ENCODE measurements around the gene KLHL1.
"Not testable (repeated sequence)": the region's sequence is repeated elsewhere in the genome, so short reads cannot be mapped to it uniquely, and the experiment has no call there.

The KLHL1 gene, protein sequence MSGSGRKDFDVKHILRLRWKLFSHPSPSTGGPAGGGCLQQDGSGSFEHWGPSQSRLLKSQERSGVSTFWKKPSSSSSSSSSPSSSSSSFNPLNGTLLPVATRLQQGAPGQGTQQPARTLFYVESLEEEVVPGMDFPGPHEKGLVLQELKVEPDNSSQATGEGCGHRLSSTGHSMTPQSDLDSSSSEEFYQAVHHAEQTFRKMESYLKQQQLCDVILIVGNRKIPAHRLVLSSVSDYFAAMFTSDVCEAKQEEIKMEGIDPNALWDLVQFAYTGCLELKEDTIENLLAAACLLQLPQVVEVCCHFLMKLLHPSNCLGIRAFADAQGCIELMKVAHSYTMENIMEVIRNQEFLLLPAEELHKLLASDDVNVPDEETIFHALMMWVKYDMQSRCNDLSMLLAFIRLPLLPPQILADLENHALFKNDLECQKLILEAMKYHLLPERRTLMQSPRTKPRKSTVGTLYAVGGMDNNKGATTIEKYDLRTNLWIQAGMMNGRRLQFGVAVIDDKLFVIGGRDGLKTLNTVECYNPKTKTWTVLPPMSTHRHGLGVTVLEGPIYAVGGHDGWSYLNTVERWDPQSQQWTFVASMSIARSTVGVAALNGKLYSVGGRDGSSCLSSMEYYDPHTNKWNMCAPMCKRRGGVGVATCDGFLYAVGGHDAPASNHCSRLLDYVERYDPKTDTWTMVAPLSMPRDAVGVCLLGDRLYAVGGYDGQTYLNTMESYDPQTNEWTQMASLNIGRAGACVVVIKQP

DNA sequence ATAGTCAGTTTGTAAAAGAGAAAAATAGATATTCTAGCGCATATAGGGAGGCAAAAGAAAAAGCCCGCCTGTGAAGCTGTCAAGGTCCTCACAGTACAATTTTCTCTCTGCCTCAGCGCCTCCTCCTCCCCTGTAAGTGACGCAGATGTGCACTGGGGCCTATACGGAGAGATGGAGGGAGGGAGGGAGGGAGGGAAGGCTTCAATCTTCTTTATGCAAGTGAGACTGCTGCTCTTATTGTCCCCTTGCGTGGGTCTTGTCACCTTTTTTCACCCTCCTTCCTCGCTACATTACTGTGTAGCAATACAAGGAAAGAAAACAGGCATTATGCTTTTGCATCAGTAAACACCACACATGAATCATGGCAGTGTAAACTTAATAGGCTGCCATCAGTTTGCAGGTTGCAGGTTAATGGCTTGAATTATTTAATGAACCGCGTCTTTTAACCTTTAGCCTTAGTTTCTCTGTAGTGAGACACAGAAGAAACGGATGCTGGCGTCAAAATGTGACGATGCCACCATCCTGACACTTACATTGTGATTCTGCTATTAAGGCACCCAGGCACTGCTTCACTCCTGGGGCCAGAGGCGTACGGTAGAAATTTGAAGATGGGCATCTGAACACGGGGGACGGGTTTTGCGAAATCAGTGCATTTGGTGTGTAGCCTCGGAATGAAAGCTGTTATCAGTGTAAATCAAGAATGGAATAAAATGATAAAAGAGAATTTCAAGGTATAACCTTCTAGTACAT lies at the start of gene KLHL1:
TSS of gene KLHL1 (minus strand) at position 97 of the 750 bp plus-strand sequence. CDS start 753 bp downstream, outside the sequence.
- DNase-seq (ENCODE audit: low spot score): no peak

DNA sequence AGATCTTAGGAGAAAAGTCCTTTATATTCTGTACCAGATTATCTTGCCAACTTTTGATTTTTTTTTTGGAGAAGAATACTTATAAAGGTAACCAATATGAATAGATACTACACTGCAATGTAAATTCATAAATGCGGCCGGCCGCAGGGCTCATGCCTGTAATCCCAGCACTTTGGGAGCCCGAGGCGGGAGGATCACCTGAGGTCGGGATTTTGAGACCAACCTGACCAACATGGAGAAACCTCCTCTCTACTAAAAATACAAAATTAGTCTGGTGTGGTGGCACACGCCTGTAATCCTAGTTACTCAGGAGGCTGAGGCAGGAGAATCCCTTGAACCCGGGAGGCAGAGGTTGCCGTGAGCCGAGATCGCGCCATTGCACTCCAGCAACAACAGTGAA lies 34.4 kb upstream of the KLHL1 start:
- not testable (repeated sequence) for DNase-seq (ENCODE audit: low spot score)

DNA sequence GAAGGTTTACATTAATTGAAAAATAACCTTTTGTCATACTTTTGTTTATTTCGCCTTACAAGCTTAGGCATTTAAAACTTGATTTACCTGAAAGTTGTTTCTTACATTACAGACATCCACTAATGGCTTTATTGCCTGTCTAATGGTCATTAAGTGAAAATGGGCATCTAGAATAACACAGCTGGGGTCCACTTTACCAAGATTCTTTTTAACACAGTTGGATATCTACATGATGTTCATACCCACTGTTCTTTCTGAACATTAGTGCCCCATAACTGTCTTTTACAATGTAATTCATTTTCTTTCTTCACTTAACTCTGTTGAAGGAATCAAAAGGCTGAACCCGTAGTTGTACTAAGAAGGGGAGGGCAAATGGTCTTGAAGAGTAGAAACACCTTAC lies 19.8 kb upstream of the KLHL1 start:
- no peak for DNase-seq (ENCODE audit: low spot score)

DNA sequence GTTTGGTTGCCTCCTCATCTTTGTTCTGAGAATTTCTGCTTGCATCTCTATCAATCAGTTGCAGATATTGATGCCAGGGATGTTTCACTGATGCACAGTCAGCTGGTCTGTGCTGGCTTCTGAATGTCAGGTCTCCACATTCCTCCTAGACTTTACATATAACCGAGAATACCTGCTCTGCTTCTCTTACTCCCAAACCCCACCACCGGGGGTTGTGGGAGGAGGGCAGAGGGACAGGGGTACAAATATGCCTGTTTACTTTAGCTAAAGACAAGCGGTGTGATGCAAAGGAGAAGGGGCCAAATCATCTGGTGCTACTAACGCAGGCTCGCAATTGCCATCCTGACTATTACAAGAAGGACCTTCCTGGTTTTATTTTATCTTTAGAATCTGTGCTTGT lies 17.4 kb upstream of the KLHL1 start:
- no peak for DNase-seq (ENCODE audit: low spot score)

DNA sequence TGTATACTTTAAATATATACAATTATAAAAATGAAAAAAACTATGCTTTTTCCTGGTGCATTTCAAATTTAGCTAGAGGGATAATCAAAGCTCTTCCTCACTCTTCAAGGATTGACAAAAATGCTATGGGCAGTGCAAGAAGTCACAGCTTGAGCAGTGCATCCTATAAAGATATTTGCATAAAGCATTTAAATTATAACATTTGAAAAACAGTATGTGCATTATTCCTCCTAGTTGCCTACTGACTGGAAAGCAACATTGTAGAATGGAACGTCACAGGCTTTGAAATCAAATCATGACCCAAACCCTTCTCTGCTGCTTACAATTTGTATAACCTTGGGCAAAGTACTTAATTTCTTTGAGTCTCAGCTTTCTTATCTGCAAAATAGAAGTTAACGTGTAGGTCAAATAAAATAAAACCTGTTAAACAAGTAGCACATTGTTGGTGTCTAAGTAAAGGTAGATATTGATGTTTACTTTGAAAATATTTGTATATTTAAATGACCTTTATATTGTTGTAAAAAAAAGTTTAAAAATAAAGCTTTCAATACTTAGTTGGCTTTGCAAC lies 9.2 kb upstream of the KLHL1 start:
- no peak for DNase-seq (ENCODE audit: low spot score)

DNA sequence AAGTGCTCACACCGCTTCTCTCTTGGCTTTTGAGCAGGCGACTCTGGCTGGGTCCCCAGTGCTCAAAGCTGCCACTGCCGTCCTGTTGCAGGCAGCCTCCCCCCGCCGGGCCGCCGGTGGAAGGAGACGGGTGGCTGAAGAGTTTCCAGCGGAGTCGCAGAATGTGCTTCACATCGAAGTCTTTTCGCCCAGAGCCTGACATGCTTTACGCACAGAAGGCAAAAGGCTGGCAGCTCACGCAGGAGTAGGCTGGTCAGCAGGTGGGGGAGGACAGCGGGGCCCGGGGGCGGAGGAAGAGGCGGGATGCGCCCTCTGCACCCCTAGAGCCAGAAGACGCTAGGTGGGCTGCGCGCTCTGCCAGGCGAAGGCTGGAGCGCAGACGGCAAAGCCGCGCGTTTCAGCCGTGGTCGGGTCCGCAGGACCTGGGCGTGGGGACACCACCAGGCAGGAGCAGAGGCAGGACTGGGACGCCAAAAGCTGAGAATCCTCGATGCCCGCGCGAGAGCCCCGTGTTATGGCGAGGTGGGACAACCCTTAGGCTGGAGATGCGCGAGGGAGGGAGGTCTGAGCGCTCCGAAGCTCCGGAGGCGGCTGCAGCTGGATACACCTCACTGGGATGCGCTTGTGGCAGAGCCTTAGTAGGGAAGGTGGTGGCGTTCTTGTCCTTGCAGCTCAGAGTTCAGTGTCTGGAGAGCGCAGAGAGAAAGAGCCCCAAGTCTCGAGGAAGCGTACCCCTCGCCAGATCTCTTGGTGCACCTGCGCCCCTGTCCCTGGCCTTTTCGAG lies 562 bp downstream of the KLHL1 start, which contains the start of gene ATXN8OS:
TSS of gene ATXN8OS (plus strand) at position 329 of the 784 bp plus-strand sequence.
- no peak for DNase-seq (ENCODE audit: low spot score)

DNA sequence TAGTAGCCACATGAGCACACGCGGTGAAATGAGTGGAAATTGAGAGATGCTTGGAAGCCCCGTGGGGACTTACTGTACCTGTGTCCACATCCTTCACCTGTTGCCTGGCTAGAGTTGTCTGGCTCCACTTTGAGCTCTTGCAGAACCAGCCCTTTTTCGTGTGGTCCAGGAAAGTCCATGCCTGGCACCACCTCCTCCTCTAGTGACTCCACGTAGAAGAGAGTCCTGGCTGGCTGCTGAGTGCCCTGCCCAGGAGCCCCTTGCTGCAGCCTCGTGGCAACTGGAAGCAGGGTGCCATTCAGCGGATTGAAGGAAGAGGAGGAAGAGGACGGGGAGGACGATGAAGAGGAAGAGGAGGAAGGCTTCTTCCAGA lies 1.1 kb downstream of the KLHL1 start:
- no peak for DNase-seq (ENCODE audit: low spot score)

DNA sequence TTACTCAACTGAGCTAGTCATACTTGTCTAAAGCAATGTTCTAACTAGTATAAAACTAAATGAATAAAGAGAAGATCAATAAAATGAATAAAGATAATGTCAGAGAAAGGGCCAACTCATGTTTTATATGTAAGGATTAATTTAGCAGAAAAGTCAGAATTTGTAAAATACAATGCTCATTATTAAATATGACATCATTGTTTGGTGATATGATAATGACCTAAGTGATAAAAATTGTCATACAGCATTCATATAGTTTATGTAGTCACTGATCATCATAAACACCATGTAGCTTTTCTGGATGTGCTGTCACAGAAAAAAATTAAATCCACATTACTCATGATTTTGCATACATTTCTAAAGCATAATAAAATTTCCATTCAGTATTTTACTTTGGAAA lies 3.8 kb downstream of the KLHL1 start:
- DNase-seq (ENCODE audit: low spot score): no peak

DNA sequence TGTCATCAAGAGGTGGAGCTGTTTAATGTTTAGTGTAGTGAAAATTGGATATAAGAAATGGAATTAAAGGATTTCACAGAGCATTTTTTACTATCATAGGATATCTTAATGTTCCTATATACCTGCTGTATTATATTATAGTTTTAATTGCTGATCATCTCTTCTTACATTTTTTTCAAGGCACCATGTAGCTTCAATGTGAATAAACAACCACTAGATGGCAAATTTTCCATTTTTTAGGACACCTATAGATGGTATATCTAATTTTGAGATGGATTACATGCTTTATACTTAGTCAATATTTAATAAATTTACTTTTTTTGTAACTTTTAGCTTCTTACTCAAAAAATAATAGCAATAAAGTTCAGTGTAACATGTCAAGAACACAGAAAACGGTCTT lies 9.6 kb downstream of the KLHL1 start:
- DNase-seq (ENCODE audit: low spot score): no peak

DNA sequence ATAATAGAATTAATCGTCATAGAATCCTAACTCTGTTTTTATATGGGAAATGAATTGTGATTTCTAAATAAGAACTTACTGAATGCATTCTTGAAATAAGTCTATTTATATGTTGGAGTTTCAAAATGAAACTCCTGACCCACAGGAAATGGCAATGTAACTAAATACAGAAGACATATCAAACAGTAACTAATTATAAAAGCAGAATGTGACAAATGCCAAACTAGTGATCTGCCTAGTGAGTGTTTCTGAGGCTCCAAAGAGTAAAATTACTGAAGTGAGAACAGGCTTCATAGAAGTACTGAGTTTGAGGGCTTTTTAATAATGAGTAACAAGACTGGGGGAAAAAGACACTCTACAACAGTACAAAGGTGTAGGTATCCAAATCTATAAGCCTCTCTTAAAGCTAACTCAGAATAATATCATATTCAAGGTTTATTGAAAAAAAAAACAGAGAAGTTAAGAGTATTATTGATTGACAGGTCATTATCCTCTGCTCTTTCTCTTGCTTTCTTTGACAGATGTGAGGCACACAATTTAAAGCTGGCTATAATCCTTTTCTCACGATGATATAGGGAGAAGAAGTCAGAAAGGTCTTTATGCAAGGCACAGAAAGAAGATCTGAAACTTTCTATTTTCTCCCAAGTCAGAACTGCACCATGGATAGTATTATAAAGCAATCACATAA lies 18.1 kb downstream of the KLHL1 start:
- DNase-seq (ENCODE audit: low spot score): no peak

DNA sequence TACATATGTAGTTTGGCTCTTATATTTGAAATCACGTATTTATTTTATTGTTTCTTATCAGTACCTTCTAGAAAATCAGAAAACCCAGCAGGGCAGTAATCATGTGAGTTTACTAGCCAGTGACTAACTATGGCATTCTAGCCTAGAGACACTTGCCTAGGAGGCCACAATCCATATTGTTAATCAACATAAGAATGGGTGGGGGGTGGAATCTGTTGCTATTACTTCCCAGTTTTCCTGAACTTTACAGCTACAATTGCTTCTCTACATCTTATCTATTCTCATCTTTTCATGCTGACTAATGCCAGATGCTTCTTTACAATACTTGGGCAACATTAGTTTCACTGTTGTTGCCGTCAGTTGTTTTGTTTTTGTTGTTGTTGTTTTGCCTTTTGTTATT lies 19.3 kb downstream of the KLHL1 start:
- no peak for DNase-seq (ENCODE audit: low spot score)

DNA sequence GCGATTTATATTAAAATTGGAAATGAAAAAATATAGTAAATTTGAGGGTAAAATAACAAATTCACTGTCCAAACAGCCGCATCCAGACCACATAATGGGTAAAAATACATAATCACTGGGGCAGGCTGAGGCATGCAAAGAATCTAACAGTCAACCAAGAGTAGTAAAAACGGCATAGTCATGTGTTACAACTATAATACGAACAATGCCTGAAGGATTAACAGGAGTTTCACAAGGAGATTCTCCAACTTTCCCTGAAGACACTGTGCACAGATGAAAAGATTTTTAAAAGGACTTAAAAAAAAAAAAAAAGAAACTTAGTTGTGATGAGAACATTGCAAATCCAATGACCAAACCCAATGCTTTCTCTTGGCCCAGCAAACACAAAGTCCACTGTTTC lies 21.0 kb downstream of the KLHL1 start:
- no peak for DNase-seq (ENCODE audit: low spot score)

DNA sequence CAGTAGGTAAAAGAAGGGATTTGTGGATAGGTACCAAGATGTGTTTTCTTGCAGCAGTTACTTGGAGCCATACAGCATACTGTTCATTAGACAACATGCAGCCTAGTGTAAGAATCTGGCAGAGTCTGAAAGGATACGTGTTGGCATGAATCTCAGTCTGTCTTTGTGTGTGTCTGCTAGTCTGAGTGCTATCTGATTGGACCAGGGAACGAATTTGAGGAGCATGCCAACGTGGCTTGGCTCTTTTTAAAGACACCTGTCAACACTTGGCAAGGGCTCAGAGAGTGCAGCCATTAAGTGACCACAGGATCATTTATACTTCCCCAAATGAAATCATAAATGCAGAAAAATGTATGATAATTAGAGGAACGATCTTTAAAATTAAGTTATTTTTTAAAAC lies 28.2 kb downstream of the KLHL1 start:
- no peak for DNase-seq (ENCODE audit: low spot score)

DNA sequence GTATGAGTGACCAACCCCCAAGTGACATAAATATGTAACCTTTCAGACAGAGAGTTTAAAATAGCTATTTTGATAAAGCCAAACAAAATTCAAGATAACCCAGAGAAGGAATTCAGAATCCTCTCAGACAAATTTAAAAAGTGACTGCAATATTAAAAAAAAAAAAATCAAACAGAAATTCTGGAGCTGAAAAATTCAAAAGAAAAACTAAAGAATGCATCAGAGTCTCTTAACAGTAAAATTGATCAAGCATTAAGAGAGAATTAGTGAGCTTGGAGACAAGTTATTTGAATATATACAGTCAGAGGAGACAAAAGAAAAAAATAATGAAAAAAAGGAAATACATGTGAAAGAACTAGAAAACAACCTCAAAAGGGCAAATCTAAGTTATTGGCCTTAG lies 53.7 kb downstream of the KLHL1 start:
- no peak for DNase-seq (ENCODE audit: low spot score)

DNA sequence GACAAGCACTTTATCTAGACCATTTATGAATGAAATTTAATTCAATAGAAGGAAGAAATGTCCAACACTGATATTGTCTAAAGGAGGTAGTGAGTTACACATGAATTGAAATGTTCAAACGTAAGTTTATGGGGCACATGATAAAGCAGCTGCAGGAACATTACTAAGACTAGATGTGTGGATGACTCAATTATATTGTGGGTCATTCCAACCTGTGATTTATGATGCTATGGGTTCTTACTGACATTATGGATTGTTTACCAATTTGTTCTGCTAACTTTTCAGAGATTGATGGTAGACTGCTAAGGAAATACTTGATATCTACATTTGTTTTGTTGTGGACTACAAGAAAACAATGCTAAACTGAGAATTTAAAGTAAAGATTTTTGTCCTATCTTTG lies 56.7 kb downstream of the KLHL1 start:
- DNase-seq (ENCODE audit: low spot score): no peak

DNA sequence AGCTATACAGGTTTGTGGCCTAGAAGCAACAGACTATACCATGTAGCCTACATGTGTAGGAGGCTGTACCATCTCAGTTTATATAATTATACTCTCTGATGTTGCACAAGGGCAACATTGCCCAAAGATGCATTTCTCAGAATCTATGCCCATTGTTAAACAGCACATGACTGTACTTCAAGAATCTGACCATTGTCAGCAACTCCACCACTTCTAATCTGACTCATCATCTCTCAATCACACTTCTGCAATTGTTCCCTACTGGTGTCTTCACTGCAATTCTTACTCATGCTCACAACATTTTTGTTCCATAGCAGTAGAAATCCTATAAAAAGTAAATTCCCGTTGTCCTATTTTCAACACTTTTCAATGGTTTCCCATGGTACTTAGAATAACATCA lies 64.6 kb downstream of the KLHL1 start:
- DNase-seq (ENCODE audit: low spot score): no peak

DNA sequence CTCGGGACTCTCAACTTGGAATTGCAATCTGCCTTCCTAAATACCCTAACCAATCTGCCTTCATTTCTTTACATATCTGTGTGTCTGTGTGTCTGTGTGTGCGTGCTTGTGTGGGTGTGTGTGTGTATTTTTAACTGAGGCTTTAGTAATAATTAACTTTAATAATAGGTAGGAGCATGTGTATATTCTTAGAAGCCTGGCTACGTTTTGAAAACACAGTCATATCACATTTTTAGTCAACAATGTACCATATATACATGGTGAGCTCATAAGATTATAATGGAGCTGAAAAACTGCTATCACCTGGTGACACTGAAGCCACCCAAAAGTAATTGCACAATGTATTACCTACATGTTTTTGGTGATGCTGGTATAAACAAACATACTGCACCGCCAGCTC lies 66.1 kb downstream of the KLHL1 start:
- DNase-seq (ENCODE audit: low spot score): no peak

DNA sequence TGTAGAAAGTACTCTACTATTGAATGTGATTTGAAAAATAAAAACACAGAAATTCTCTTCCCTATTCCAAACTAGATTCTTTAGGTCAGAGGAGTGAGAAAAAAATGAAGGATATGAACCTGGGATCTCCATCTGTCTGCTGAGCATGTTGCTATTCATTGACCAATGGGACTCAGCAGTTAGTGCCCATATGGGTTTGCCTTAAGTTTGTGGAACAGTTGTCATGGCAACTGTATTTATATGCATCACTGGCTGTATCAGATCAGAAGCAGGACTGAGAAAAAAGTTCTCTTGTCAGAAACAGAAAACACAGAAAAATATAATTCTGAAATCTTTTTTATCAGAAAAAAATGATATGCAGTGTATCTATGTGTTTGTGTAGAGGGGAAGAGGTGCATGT lies 74.0 kb downstream of the KLHL1 start:
- DNase-seq (ENCODE audit: low spot score): no peak

DNA sequence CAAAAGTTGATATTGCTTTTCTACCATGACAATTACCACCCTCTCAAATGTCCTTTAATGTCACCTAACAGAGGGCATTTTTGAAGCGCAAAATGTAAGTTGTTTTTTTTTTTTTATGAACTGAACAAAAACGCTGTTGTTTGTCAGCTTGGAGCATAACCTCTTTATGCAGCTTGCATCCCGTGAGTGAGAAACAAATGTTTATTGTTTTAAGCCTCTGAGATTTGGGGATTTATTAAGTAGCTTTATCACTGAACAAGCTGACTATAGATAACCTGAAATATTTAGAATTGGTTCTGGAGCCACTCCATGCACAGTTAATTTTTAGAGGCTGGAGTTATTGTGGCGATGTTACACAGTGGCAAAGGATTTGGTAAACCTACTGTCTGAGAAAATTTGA lies 80.7 kb downstream of the KLHL1 start:
- DNase-seq (ENCODE audit: low spot score): no peak

DNA sequence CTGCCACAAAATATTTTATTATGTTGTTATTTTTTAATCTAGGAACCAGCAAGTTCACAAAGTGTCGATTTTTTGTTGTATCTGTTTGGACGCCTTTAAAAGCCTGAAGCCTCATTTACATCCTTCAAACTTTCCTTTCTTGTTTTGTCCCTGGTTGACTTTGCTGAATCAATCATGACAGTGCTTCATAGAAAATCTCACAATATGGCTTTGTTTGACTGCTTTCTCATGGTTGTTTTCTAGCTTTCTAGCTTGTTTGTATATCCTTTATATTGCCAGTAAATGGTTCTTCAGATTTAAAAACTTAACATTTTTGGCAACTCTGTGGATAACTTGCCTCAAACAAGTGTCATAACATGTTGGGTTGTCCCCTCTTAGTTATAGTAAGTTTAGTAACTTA lies 84.7 kb downstream of the KLHL1 start:
- DNase-seq (ENCODE audit: low spot score): no peak

DNA sequence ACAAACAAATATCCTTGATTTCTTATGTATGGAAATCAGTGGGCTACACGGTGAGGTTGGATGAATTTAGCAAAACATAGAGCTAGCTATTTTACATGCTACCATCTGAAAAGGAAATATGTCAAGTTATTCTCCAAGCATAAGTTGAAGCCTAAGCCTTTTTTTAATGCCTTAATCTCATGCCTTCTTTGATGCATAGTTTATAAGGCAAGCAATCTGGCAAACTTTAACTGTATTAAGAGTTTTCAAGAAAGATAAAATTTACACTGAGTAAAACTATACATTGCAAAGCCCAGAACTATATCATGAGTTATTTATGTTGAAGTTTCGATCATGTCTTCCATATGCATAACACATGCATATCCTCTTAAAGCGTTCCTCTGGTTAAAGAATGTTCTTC lies 85.6 kb downstream of the KLHL1 start:
- DNase-seq (ENCODE audit: low spot score): no peak

All from LoVo (cell line).